NCI-H1092 treated with DMSO at 0.1 percent for 48 hours (cell line): Measurements from ENCODE around the gene HECTD2.
"Not testable (repeated sequence)": the region's sequence is repeated elsewhere in the genome, so short reads cannot be mapped to it uniquely, and the experiment has no call there.

ENCODE experiments used
- DNase-seq: peaks from one replicate; lab custom pipeline; 2025; lab: John Stamatoyannopoulos, UW

HECTD2 gene

DNA sequence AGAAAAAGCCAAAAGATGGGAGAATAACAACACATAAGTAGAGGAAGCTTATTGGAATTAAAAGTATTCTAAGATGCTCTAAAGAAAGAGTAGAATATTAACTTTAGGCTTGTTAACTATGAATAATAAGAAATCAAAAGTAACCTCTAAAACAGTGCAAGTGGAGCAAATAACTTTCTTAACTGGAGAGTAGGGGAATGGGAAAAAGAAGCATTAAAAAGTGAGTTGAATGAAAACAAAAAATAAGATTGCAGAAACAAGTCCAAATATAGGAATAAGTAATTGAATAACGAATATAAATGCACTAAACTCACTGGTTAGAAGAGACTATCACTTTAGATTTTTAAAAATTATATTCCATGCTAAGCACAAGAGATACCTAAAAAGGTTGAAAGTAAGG lies 63.9 kb downstream of the HECTD2 start:
- no peak for DNase-seq

DNA sequence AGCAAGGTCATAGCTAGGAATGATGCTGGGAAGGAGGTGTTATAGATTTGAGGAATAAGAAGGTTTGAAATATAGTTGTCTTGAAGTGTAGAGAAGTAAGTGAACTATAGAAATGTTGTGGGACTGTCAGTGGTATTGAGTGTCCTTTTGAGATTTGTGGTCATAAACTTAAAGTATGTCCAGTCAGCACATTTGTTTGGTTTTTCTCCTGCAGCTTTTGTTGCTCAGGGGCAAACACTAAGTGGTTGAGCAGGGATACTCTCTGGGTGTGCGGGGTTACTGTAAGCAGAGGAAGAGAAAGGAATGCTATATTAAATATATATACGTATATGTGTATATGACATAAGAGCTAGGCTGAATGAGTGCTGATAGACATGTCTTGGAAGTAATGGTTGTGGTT lies 67.1 kb downstream of the HECTD2 start:
- no peak for DNase-seq

DNA sequence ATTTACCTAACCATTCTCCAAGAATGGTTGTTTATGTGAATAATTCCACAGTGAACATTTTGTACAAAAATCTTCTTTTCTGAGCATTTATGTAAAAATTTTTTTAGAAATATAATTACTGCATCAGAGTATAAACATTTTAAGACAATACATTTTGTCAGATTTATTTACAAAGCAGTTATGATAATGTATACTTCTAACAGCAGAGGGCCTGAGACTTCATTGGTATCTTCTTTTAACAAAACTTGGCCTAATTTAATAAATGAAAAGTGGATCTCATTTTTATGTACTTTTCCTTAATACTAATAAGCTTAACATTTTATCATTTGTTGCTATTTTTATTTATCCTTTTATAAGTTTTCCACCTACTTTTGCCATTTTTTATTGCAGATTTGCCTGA lies 69.4 kb downstream of the HECTD2 start:
- no peak for DNase-seq

DNA sequence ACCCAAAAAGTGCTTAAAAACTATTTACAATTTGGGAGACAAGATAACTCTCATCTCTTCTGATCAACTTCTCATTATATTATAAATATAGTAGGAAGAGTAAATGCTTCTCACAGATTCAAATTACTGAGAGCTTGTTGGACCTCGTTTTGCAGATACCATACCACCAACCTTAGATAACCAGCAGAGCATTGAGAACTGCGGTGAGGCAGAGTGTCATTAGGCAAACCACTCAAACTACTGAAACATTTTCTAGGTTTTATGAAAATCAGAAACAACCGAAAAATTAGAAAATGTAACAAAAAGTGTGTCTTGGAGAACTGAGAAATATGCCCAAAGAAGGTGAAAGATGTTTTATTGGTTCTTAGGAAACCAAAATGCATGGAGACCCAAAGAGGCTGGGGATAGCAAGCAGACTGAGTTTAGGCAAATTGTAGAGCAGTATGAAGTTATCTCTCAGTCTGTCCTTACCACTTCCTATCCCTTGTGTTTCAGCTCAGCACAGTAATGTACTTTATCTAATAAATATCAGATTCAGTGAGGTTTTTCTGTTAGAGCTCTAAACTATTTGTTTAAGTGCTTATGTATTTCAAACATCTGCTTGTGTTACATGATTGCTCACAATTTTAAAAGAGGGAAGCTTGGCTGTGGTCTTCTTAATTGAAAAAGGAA lies 77.9 kb downstream of the HECTD2 start:
- DNase-seq: no peak

DNA sequence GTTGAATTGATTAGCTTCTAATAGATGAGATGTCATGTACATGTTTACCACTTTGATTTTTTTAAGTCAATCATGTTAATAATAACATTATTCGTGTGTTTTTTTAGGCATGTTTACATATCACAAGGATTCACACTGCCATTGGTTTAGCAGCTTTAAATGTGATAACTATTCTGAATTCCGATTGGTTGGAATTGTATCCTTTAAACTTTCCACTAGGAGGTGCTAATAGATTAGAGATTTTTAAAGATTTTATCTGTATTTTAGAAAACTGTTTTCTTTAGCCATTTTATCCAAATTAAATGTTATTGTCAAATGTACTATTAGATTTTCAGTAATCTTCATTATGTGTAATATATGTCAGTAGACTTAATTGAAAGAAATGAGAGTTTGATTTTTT lies 83.2 kb downstream of the HECTD2 start:
- DNase-seq: no peak

DNA sequence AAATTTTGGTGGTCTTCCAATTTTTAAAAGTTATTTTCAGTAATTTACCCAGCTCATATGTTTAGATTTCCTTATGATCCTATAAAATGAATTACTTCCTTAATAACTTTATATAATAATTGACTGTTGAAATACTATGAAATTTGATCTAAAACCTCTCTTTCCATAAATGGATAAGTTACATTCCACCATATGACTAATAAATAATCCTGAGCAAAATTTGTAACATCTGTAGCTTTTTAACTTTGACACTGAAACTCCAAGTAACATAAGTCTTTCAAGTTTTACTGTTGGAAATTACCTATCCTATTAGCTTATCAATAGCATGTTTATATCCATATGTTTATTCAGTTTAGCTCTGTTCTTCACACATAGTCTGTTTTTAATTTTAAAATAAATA lies 85.3 kb downstream of the HECTD2 start:
- no peak for DNase-seq

DNA sequence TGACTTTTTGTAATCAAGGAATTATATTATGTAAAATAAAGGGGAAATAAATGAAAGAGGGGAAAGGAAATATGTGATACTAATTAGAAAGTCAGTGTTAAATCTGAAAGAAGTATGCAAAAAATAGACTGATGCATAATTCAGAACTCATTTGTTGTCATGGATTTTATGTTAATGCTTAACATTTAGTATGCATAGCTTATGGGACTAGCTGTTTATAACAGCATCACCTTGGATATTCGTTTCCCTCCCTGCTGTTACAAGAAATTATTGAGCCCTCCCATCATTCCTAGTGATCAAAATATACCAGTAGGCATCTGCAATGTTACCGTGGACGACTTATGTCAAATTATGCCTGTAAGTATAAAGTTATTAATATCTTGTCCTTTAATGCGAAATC lies 85.9 kb downstream of the HECTD2 start:
- DNase-seq: no peak

DNA sequence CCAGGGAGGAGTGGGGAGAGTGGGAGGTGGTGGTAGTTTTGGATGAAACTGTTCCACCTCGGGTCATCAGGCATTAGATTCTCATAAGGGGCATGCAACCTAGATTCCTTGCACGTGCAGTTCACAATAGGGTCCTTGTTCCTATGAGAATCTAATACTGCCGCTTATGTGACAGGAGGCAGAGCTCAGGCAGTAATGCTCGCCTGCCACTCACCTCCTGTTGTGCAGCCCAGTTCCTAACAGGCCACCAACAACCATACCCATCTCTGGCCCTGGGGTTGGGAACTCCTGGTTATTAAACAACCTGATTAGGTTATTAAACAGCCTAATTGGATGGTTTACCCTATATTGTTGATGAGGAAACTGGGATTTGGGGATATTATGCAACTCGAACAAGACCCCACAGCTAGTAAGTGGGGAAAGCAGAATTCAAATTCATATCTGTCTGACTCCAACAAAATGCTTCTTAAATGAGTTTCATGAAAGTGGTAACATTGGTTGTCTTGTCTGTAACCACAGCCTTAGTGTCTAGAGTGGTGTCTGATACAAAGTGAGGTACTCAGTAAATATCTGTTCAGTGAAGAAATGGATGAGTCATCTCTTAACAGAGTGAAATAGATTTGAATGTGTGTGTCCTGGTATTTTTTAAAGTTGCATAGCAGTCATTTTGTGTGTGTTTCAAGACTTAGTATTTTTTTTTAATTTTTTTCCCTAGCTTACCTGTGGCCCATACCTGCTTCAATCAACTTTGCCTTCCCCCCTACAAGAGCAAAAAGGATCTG lies 101.6 kb downstream of the HECTD2 start:
- no peak for DNase-seq

DNA sequence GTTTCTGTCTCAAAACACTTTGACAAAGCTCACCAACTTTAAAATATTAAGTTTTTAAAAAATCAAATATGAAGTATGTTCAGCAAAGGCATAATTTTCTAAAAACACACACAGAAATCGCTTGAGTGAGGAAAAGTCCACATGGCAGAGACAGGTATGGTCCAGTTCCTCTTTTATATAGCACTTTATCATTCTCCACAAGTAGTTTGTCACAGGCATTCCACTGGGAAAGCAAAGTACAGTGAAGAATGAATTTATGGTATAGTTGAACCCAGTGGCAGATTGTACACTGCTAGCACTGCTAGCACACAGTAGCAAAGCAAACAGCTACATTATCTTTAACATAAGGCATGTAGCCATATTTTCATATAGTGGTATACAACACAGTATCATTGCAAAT lies 102.3 kb downstream of the HECTD2 start:
- DNase-seq: no peak

DNA sequence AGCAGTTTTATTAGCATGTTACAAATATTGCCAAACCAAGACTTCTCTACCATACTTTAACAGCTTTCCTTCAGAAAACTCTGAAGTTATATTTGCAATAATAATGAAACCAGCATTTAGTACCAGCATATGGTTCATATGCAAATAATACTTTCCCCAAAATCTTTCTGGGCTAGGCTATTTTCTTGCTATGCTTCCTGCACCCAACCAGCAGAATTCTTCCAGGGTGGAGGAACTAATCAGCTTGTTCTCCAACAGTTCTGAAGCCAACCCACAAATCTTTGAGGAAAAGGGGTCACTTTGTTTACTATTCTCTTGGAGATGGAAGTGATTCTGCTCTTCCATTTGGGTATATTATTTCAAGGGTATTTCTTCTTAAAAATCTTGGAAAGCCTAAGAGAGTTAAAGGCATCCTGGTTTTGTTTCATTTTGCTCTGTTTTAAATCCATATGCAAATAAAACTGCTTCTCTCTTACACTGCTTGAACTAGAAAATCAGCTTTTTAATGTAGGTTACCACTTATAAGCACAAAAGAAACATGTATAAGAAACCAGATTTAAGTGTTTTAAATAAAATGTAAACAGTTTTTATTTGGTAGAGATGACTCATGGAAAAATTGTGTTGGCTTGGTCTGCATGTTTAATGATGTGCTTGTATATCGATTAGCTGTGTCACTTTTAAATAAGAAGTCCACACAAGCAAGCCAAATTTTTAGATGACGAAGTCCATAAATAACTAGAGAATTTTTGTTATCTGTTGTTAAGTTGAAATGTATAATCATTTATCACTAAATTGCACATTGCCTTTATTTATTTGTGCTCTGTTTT lies 103.7 kb downstream of the HECTD2 start:
- no peak for DNase-seq

DNA sequence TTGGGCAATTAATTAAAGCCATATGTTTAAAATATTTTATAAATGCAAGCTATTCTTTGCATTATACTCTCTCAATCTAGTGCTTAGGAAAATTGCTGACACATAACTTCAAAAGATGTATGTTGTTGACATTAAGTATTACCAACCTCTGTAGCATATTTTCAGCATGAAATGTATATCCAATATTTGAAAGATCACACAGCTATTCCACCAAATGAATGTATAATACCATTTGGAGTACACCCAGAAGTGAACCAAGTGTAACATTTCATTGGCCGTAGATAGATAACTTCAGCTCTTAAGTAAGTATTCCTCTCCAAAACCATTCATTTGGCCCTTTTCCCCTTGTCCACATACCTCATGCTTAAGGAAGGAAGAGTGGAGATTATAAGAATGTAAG lies 104.6 kb downstream of the HECTD2 start:
- DNase-seq: no peak

DNA sequence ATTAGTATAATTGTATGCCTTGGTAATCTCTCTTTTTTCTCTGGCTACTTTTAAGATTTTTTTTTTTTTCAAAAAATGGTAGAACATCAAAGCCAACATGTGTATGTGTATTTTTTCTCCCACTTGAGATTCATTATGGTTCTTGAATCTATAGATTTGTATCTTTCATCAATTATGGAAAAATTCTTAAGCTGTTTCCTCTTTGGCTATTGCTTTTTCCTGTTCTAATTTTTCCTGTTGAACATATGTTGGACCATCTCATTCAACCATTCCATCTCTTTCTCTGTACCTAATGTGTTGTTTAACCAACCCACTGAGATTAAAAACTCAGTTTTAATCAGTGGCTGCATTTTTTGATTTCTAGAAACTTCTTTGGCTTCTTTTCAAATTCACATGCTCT lies 107.2 kb downstream of the HECTD2 start:
- DNase-seq: no peak

DNA sequence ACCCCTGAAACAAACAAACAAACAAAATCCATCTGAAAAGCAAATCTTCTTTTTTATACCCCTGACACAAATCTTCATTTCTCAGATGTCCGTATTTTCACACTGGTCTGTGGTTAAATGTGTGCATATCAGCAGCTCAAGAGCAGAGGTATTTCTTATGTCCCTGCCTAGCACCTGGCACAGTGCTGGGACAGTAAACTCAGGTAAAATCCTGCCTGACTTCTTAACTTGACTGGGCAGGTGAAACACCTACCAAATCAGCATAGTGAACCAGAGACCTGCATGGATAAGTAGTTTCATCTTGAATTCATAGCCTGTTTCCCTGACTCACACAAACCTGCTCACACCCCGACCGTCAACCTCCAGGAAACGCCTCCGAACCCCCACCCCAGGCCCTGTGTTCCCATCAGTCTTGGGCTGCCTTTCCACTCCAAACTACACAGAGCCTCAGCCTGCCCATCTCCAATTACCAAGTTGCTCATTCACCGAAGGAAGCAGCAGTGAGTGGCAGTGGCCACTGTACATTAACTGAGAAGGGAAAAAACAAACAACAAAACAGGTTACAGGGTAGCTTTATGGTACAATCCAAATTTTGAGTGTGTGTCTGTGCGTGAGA lies 109.9 kb downstream of the HECTD2 start:
- DNase-seq: no peak

DNA sequence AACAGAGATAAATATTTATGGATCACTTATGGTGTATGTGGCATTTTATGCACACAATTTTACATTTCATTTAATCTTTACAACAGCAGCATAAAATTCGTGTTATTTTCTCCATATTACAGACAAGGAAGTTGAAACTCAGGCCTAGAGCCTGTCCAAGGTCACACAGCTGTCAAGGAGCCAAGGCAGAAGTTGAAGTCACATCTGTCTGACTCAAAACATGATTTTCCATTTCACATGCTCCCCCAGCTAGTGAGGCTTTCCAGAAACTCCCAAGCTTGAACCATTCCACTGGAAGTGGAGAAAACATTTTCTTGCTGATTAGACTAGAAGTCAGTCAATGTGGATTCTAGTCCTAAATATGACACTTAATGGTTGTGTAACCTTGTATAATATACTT lies 110.5 kb downstream of the HECTD2 start:
- no peak for DNase-seq

DNA sequence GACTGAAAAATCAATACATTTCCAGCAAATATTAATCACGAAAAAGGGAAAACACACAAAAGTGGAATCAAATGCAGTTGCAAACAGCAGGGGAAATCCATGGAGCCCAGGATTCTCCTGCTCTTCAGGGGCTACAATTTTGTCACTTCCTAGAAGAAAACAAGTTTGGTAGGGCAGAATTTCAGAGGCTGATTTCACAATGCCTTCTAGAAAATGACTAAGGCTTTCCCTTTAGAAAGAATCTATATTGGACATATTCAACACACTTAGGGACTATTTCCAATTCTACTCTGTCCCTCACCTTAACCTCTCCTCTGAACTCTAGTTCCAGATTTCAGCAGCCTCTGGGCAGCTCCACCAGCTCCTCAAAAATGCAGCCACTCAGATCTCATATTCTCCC lies 111.3 kb downstream of the HECTD2 start:
- no peak for DNase-seq

DNA sequence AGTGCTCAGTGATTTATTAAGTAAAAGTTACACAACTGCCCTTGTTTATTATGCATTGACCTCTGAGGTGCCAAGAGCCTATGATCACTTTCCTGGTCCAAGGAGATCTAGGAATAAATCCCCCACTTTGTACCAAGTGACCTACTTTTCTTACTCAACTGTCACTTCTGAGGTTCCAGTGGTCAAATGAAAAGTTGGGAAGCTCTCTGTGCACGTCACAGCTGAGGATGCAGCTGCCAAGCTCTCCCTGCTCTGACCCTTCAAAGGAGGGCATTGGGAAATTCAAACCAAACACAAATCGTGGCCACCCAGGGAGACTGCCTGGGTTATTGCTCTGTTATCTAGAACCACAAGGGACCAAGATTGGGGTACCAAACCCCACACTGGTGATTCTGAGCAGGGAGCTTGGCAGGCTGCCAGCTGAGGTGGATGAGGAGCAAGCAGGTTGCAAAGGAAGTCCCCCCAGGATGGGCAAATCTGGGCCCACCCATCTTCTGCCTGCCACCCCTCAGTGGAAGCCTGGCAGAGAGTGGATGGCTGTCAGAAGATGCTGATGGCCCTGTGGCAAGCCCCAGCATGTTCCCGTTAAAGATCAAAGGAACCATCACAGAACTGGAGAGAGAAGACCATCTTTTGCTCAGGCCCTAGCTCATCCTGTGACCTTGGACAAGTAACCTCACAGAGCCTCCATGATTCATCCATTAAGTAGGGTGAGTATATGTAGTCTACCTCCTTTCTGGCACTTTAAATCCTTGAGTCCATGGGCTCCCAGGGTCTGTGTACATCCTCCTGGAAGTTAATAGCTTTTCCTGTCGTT lies 116.0 kb downstream of the HECTD2 start:
- DNase-seq: no peak

DNA sequence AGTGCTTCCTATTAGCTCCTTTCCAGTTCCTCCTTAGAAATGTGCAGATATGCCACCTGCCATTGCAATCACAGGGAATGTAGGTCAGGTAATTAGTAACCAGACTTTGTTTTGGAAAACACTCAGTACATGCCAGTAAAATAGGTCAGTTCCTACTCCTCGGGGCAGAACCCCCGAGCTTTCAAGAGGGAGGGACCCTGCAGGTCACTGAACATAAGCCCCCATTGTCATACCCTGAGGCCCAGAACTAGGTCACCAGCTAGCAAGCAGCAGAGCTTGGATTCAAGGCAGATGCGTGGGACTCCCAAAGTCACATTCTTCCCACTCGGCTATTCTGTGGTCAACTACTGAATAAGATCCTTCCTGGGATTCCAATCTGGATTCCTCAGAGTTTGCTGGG lies 117.9 kb downstream of the HECTD2 start:
- no peak for DNase-seq

DNA sequence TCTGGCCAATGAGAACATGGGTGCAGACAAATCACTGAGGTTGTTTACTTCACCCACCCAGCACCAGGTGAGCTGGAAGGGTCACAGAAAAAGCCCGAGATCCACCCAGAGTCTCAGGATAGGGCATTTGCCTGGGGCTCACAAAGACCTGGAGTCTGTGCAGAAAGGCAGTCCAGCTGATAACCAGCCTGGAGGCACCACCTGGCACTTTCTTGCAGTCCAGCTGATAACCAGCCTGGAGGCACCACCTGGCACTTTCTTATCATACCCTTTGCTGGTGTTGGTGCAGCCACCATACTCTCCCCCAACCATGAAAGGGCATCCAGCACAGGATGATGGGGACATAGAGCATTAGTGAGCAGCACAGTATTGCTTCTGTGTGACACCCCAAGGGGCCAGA lies 118.6 kb downstream of the HECTD2 start:
- no peak for DNase-seq

DNA sequence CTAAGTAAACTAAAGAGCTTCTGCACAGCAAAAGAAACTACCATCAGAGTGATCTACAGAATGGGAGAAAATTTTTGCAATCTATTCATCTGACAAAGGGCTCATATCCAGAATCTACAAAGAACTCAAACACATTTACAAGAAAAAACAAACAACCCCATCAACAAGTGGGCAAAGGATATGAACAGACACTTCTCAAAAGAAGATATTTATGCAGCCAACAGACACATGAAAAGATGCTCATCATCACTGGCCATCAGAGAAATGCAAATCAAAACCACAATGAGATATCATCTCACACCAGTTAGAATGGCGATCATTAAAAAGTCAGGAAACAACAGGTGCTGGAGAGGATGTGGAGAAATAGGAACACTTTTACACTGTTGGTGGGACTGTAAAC lies 124.6 kb downstream of the HECTD2 start:
- not testable (repeated sequence) for DNase-seq

DNA sequence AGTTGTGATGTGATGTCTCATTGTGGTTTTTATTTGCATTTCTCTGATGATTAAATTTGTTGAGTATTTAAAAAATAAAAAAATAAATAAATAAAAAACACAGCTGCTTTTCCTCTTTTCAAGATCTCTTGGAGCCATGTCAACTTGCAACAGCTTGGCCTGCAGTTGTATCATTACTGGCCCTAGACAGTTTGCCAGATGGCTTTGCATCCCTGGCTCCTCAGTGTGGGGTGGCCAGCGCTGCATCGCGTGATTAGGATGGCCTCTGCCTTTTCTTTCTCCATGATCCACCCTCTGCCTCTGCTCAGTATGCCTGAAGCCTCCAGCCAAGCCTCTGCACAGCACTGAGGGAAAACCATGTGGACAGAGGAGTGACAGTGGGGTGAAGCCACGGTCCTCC lies 126.0 kb downstream of the HECTD2 start:
- DNase-seq: no peak

DNA sequence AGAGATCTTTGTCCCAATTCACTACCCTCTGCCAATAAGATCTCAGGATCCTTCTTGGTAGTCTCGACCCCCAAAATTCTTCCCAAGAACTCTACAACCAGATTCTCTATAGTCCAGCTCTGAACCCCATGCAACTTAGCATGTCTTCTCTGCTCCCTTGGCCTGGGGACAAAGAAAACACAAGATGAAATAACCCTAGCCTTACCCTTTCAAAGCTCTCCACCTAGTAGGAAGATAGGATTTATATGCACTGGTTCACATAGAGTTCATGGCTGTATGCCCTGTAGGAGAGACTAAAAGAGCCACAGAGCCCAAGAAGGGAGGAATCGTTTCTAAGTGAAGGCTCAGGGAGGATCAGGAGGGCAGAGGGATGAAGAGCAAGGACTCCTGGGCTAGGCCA lies 126.6 kb downstream of the HECTD2 start:
- no peak for DNase-seq
